ENCODE measurements around the gene EHD2.
A peak's percentile ranks its signal among the peaks of the same experiment; 100 is the strongest.
"Not testable (repeated sequence)": the region's sequence is repeated elsewhere in the genome, so short reads cannot be mapped to it uniquely, and the experiment has no call there.

EHD2 gene, protein sequence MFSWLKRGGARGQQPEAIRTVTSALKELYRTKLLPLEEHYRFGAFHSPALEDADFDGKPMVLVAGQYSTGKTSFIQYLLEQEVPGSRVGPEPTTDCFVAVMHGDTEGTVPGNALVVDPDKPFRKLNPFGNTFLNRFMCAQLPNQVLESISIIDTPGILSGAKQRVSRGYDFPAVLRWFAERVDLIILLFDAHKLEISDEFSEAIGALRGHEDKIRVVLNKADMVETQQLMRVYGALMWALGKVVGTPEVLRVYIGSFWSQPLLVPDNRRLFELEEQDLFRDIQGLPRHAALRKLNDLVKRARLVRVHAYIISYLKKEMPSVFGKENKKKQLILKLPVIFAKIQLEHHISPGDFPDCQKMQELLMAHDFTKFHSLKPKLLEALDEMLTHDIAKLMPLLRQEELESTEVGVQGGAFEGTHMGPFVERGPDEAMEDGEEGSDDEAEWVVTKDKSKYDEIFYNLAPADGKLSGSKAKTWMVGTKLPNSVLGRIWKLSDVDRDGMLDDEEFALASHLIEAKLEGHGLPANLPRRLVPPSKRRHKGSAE

DNA sequence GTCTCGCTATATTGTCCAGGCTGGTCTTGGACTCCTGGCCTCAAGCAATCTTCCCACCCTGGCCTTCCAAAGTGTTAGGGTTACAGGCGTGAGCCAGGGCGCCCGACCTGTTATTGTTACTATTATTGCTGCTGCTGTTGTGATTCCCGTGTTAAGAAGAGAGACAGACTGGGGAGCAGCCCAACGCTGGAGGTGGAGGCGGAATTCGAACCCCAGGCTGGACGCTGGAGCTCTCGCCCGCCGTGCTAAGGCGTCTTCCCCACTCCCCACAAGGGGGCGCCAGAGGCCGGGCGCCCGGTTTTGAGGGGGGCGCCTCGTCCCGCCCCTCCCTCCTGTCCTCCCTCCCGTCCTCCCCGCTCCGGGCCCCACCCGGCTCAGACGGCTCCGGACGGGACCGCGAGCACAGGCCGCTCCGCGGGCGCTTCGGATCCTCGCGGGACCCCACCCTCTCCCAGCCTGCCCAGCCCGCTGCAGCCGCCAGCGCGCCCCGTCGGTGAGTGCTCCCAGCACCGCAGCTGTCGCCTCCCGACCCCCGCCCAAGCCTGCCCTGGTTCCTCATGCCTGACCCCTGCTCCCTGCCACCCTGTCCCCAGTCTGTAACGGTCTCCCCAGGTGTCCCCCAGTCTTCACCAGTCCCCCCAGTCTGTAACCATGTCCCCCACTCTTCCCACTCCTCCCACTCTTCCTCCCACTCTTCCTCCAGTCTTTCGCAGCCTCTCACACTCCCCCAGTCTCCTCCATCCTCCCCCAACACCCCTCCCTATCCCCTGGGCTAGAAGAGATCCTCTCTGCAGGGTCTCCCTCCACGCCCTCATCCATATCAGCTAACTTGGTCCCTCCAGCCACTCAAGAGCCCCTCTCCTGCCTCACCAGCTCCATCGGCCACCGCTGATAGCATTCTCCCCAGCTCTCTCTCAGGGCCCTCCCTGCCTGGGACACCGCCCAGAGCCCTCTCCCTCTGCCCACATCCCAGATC lies at the start of gene EHD2:
EHD2 (plus strand) TSS at position 377 of the 976 bp plus-strand sequence. CDS start 3,191 bp downstream, outside the sequence.
- TF ChIP-seq POLR2A (IDR thresholded peaks at IDR 0.05; ENCODE audit: low read depth, low read length), result peak; percentile 67; the same call in 1 of the 2 replicates
- peak; percentile 56 for DNase-seq (ENCODE audit: insufficient read length, low spot score)
- no peak for FAIRE-seq

DNA sequence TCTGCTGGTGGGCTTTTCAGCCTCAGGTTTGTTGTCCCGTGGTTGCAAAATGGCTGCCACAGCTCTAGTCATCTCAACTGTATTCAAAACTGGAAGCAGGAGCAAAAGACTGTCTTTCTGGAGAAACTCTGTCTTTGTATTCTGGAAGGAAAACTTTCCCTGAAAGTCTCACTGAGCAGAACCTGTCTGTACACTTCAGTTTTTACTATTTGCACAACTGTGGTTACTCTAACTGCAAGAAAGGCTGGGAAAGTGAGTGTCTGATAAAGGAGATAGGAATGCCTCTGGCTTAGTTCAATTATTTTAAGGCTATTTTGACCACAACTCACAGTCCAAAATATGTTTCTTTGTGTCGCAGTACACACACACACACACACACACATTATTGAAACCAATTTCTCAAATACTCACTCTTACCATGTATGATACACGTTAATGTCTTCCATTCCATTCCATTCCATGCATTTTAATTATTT lies 49.7 kb upstream of the EHD2 start:
- peak; percentile 30 for DNase-seq (ENCODE audit: insufficient read length, low spot score)
- FAIRE-seq, result no peak
- TF ChIP-seq POLR2A (IDR thresholded peaks at IDR 0.05; ENCODE audit: low read depth, low read length), result no peak

DNA sequence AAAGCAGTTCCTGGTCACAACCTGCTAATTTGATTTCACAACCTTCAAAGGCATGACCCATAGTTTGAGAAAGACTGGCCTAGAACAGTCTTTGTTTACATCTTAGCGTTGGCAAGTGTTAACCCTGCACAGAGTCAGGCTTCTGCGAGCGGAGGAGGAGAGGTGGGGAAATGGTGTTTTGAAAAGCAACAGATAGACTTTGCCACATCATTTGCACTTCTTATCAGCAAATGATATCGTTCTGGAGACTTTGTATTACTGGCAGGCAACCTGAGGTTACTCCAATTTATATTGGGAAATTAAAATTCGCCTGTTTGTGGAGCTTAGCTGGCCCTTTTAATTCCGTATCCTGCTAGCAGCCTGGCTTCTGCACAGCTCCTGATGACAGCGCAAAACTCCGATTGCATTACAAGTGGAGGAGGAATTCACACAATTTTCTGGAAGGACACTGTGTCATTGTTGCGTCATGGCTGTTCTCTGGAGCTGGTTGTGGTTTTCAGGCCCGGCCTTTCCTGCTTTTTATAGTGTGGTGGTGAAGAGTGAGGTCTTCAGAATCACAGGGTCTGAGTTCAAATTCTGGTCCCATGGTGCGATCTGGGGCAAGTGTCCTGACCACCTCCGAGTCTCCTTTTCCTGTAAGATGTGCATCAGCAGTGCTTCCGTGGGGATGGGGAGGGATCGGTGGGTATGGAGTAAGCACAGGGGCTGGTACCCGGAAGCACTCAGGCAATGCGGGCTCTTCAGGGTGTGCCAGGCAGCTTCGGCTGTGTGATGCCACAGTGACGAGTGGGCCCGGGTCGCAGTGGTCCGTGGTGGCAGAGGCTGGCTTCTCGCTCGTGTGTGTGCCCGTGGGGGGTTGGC lies 49.1 kb upstream of the EHD2 start:
- FAIRE-seq (peak; percentile 79), DNase-seq (ENCODE audit: insufficient read length, low spot score) (peak; percentile 77)
- TF ChIP-seq POLR2A (IDR thresholded peaks at IDR 0.05; ENCODE audit: low read depth, low read length), result no peak

DNA sequence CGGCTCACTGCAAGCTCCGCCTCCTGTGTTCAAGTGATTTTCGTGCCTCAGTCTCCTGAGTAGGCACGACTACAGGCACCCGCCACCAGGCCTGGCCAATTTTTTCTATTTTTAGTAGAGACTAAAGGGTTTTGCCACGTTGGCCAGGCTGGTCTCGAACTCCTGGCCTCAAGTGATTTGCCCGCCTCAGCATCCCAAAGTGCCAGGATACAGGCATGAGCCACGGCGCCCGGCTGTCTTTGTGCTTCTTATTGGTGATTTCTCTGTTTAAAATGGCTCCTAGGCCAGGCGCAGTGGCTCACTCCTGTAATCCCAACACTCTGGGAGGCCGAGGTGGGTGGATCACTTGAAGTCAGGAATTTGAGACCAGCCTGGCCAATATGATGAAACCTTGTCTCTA lies 44.7 kb upstream of the EHD2 start:
- not testable (repeated sequence) for FAIRE-seq

DNA sequence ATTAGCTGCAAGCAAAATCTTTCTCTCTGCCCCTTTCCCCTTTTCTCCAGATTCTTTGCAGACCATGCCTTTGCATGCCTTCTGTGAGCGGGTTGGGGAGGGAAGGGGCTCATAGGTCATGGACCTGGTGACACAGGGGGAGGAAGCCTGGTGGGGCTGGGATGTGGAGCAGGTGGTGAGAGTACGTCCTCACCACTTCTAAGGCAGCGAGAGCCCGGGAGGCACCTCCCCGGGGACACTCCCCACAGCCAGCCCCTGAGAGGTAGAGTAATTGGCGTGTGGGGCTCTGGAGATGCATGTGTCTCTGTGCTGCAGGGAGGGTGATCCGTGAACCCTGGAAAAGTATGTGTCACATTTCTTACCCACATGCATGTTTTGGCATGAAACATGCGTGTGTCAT lies 42.5 kb upstream of the EHD2 start:
- FAIRE-seq, result no peak
- TF ChIP-seq POLR2A (IDR thresholded peaks at IDR 0.05; ENCODE audit: low read depth, low read length), result no peak
- DNase-seq (ENCODE audit: insufficient read length, low spot score), result no peak

More for the DNA sequence above, 44.7 kb upstream of the EHD2 start:
- DNase-seq (ENCODE audit: insufficient read length, low spot score), result not testable (repeated sequence)

DNA sequence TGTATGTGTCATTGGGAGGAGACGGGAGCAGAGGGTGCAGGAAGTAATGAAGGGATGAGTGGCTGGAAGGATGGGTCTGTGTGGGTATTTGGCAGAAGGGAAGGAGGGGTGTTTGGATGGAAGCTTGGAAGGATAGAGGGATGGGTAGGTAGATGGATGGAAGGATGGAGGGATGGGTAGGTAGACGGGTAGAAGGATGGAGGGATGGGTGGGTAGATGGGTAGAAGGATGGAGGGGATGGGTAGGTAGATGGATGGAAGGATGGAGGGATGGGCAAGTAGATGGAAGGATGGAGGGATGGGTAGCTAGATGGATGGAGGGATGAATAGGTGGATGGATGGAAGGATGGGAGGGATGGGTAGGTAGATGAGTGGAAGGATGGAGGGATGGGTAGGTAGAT lies 41.7 kb upstream of the EHD2 start:
- no peak for DNase-seq (ENCODE audit: insufficient read length, low spot score)
- no peak for FAIRE-seq
- no peak for TF ChIP-seq POLR2A (IDR thresholded peaks at IDR 0.05; ENCODE audit: low read depth, low read length)

DNA sequence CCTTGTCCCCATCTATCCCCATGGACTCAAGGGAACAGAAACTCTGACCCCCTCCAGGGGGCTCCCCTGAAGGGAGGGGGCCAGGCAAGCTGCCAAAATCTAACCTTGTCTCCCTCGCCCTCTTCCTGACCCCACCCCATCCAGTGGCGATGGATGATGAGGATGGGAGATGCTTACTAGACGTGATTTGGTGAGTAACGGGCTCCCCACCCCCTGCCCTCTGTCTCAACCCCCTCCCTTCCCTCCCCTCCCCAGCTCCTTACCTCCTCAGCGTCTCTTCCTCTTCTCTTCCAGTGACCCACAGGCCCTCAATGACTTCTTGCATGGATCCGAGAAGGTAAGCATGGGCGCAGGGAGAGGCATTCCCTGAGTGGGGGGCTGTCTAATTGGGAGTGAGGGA lies 39.8 kb upstream of the EHD2 start:
- TF ChIP-seq POLR2A (IDR thresholded peaks at IDR 0.05; ENCODE audit: low read depth, low read length), result no peak
- DNase-seq (ENCODE audit: insufficient read length, low spot score), result no peak
- FAIRE-seq, result no peak

DNA sequence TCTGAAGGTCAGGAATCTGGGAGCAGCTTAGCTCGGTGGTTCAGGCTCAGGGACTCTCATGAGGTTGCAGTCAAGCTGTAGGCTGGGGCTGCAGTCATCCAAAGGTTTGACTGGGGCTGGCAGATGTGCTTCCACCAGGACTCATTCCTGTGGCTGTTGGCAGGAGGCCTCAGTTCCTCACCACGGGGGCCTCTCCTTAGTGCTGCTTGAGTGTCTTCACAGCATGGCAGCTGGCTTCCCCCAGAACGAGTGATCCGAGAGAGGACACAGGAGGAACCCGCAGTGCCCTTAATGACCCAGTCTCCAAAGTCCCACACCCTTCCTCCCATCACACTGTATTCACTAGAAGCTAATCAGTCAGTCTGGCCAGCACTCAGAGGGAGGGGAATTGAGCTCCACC lies 38.7 kb upstream of the EHD2 start:
- TF ChIP-seq POLR2A (IDR thresholded peaks at IDR 0.05; ENCODE audit: low read depth, low read length), result no peak
- no peak for FAIRE-seq
- DNase-seq (ENCODE audit: insufficient read length, low spot score), result no peak

DNA sequence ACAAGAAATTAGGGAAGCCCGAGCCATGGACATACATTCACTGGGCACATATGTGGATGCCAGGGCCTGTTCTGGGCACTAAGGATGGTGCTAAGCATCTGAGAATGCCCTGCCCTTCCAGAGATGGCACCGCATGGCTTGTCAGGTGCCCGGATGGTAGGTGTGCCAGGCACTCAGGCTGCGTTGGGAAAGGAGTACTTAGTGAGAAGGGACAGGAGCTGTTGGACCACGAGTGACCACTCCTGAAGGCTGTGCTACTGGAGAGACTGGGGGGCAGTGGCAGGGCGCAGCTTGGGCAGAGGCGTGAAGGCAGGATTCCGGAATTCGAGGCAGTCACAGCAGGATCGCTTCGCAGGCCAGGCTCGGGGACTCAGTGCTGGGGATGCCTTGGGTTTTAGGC lies 38.0 kb upstream of the EHD2 start:
- FAIRE-seq (no peak), DNase-seq (ENCODE audit: insufficient read length, low spot score) (no peak)
- TF ChIP-seq POLR2A (IDR thresholded peaks at IDR 0.05; ENCODE audit: low read depth, low read length), result no peak

DNA sequence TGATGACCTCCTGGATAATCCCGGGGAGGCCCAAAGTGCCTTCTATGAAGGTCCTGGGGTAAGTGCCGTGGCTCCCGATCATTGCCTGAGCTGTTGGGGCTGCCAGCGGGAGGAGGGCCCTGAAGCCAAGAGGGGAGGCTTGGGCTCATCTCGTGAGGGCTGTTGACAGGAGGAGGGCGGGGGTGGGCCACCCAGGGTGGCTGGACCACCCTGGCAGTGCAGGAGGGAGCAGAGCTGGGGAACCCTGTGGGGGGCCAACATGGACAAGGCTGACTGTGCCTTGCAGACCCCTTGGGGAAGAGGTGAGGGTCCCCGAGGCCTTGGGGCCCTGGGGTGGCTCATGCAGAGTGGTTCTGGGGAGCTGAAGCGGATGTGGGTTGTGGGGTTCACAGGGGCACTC lies 37.4 kb upstream of the EHD2 start:
- no peak for DNase-seq (ENCODE audit: insufficient read length, low spot score)
- TF ChIP-seq POLR2A (IDR thresholded peaks at IDR 0.05; ENCODE audit: low read depth, low read length), result no peak
- no peak for FAIRE-seq

DNA sequence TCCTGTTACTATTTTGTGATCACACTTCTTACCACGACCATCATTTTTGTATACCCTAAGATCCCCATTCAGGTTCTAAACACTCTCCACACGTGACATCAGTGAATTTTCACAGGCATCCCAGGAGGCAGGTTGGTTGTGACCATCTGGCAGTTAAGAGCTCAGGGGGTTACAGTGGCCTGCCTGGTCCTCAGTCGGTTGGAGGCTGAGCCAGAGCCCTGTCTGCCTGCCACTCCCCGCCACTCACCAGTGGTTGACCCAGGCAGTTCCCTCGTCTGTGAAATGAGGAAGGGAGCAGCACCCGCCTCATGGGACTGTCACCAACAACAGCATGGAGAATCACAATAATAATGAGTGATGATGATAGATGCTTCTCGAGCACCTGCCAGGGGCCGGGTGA lies 36.4 kb upstream of the EHD2 start:
- no peak for DNase-seq (ENCODE audit: insufficient read length, low spot score)
- no peak for TF ChIP-seq POLR2A (IDR thresholded peaks at IDR 0.05; ENCODE audit: low read depth, low read length)
- no peak for FAIRE-seq

DNA sequence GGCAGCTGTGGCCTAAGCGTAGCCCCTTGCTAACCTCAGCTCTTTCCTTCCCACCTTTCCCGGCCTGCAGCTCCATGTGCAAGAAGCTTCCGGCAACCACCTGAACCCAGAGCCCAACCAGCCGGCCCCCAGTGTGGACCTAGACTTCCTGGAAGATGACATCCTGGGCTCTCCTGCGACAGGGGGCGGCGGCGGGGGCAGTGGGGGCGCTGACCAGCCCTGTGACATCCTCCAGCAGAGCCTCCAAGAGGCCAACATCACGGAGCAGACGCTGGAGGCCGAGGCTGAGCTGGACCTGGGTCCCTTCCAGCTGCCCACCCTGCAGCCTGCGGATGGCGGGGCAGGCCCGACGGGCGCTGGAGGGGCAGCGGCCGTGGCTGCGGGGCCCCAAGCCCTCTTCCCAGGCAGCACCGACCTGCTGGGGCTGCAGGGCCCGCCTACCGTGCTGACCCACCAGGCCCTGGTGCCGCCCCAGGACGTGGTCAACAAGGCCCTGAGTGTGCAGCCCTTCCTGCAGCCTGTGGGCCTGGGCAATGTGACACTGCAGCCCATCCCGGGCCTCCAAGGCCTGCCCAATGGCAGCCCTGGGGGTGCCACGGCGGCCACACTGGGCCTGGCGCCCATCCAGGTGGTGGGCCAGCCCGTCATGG lies 33.8 kb upstream of the EHD2 start:
- no peak for FAIRE-seq
- DNase-seq (ENCODE audit: insufficient read length, low spot score), result no peak
- no peak for TF ChIP-seq POLR2A (IDR thresholded peaks at IDR 0.05; ENCODE audit: low read depth, low read length)

Data from H54 (cell line).